Measurements from ENCODE around the gene CCDC24. TPM values are rescaled to one million over a fixed set of nuclear protein-coding genes. Genes with fewer than 3 reads are reported as not detected.
A peak's percentile ranks its signal among the peaks of the same experiment; 100 is the strongest.

The CCDC24 gene
- total RNA-seq, 1 donor from 2014 or later, result 3.3 TPM

- H4K20me1 ChIP-seq (ENCODE audit: low read depth), result no peaks in the 10 kb centered on the region
- H3K36me3 ChIP-seq, result no peaks in the 10 kb centered on the region
- no peak overlapping the region for H2AFZ ChIP-seq (replicated peaks)
- TF ChIP-seq EZH2phosphoT487 (IDR thresholded peaks at IDR 0.05) (no peak), EZH2 (IDR thresholded peaks at IDR 0.05) (no peak)
- TF ChIP-seq, protein P1, sequence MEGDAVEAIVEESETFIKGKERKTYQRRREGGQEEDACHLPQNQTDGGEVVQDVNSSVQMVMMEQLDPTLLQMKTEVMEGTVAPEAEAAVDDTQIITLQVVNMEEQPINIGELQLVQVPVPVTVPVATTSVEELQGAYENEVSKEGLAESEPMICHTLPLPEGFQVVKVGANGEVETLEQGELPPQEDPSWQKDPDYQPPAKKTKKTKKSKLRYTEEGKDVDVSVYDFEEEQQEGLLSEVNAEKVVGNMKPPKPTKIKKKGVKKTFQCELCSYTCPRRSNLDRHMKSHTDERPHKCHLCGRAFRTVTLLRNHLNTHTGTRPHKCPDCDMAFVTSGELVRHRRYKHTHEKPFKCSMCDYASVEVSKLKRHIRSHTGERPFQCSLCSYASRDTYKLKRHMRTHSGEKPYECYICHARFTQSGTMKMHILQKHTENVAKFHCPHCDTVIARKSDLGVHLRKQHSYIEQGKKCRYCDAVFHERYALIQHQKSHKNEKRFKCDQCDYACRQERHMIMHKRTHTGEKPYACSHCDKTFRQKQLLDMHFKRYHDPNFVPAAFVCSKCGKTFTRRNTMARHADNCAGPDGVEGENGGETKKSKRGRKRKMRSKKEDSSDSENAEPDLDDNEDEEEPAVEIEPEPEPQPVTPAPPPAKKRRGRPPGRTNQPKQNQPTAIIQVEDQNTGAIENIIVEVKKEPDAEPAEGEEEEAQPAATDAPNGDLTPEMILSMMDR (IDR thresholded peaks at IDR 0.05), result no peak
- H3K9me3 ChIP-seq (ENCODE audit: low read depth), result no peaks in the 10 kb centered on the region
- no peak overlapping the region for H3K27ac ChIP-seq
- no peaks in the 10 kb centered on the region for H3K27me3 ChIP-seq
- Mint-ChIP-seq H3K27me3 (ENCODE audit: insufficient read depth, low read depth) (peaks cover 5% of the 10 kb centered on the region), H3K4me3 (no peak overlapping the region), H3K9me3 (no peaks in the 10 kb centered on the region), H3K36me3 (peaks cover 10% of the 10 kb centered on the region), H3K27ac (no peak overlapping the region), H3K4me1 (peaks cover 29% of the 10 kb centered on the region)
- no peak overlapping the region for H3K4me3 ChIP-seq
- peaks cover 14% of the 10 kb centered on the region for H3K4me1 ChIP-seq
- DNase-seq (ENCODE audit: low spot score), result no peak
- H3K9ac ChIP-seq, result no peak overlapping the region
- no peak overlapping the region for H3K4me2 ChIP-seq
- peaks cover 18% of the 10 kb centered on the region for H3K79me2 ChIP-seq (ENCODE audit: low read depth)
- H3F3A ChIP-seq (ENCODE audit: low read depth), result peaks cover 24% of the 10 kb centered on the region
Measured at GRCh38 chr1:44027320-44027719, 35.9 kb downstream of the CCDC24 start.

DNA sequence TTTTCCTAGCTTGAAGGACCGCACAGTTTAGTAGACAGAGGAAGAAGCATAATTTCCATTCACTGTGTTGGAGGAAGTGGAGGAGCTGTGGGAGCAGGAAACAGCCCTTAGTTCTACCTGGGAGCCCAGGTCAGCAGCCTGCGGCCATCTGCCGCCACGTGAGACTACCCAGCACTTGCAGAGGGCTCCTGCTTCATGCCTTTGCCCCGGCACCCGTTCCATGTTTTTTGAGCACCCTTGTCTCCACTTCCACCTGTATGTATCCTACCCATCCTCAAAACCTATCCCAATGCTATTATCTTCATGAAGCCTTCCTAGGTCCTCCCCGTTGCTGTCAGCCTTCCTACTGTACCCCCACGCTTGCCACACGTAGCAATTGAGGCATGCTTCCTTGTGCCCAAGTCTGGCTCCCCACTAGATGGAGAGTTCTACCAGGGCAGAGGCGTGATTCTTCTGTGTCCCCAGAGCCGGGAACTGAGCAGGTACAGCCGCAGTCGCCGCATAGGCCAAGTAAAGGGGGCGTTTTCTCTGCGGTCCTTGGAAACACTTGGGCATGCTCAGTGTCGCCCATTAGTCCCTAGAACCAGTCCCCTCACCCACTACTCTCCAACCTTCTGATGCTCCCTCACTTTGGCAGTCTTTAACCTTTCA lies 38.0 kb downstream of the CCDC24 start:
- no peaks in the 10 kb centered on the region for H4K20me1 ChIP-seq (ENCODE audit: low read depth)
- H3K4me1 ChIP-seq, result peaks cover 19% of the 10 kb centered on the region
- peaks cover 33% of the 10 kb centered on the region for H3F3A ChIP-seq (ENCODE audit: low read depth)
- no peaks in the 10 kb centered on the region for H3K9me3 ChIP-seq (ENCODE audit: low read depth)
- no peak for DNase-seq (ENCODE audit: low spot score)
- peaks cover 18% of the 10 kb centered on the region for H3K79me2 ChIP-seq (ENCODE audit: low read depth)
- peak overlapping the region; percentile 61 for H3K27ac Mint-ChIP-seq
- no peaks in the 10 kb centered on the region for H3K27me3 ChIP-seq
- no peaks in the 10 kb centered on the region for H3K36me3 ChIP-seq
- TF ChIP-seq EZH2phosphoT487 (IDR thresholded peaks at IDR 0.05), result no peak
- TF ChIP-seq, protein P1 (IDR thresholded peaks at IDR 0.05), result no peak
- TF ChIP-seq EZH2 (IDR thresholded peaks at IDR 0.05), result no peak
- peaks cover 41% of the 10 kb centered on the region for H3K4me1 Mint-ChIP-seq
- H2AFZ ChIP-seq (replicated peaks), result peak overlapping the region; percentile 97
- H3K4me3 Mint-ChIP-seq, result peak overlapping the region; percentile 94
- H3K9ac ChIP-seq, result no peak overlapping the region
- H3K4me2 ChIP-seq, result peak overlapping the region; percentile 95
- no peak overlapping the region for H3K27ac ChIP-seq
- H3K9me3 Mint-ChIP-seq, result no peaks in the 10 kb centered on the region
- H3K27me3 Mint-ChIP-seq (ENCODE audit: insufficient read depth, low read depth), result peaks cover 5% of the 10 kb centered on the region
- peaks cover 6% of the 10 kb centered on the region for H3K36me3 Mint-ChIP-seq
- H3K4me3 ChIP-seq, result peak overlapping the region; percentile 92

DNA sequence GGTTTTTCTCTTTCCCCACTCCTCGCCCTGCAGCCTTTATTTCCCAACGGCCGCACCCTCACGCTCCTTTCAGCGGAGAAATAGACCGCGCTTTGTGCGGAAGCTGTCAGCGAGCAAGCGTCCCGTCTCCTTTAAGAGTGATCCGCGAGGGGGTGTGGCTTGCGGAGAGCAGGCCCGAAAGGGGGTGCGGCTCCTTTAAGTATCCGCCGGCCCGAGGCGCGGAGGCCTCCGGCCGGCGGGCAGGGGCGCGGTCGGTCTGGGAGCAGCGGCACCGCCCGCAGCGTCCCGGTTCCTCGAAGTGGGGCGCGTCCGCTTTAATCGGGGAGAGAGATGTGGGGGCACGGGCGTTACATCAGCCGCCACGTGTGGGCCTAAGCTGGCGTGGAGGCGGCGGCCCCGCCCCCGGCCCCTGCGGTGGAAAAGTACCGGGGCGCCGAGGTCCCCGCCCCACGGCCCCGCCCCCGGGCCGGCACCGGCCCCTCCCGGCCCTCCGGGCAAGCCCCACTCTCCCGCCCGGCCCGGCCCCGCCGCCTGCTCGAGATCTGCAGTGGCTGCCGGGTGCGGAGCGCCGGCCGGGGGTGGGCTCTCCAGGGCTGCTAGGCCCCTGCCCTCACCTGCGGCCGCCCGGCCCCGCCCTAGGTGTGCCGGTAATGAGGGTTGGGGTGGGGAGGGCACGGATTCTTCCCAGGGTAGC lies 38.7 kb downstream of the CCDC24 start:
- peaks cover 19% of the 10 kb centered on the region for H3K4me1 ChIP-seq
- no peaks in the 10 kb centered on the region for H4K20me1 ChIP-seq (ENCODE audit: low read depth)
- H3K9me3 Mint-ChIP-seq, result no peaks in the 10 kb centered on the region
- H3K27ac ChIP-seq, result peak overlapping the region; percentile 56
- peak overlapping the region; percentile 61 for H3K27ac Mint-ChIP-seq
- H3K9ac ChIP-seq, result peak overlapping the region; percentile 56
- H2AFZ ChIP-seq (replicated peaks), result peak overlapping the region; percentile 97
- no peak for TF ChIP-seq EZH2phosphoT487 (IDR thresholded peaks at IDR 0.05)
- TF ChIP-seq, protein P1 (IDR thresholded peaks at IDR 0.05), result no peak
- TF ChIP-seq EZH2 (IDR thresholded peaks at IDR 0.05), result no peak
- peaks cover 18% of the 10 kb centered on the region for H3K79me2 ChIP-seq (ENCODE audit: low read depth)
- peaks cover 3% of the 10 kb centered on the region for H3K36me3 Mint-ChIP-seq
- peaks cover 33% of the 10 kb centered on the region for H3F3A ChIP-seq (ENCODE audit: low read depth)
- peak overlapping the region; percentile 94 for H3K4me3 Mint-ChIP-seq
- peaks cover 39% of the 10 kb centered on the region for H3K4me1 Mint-ChIP-seq
- no peaks in the 10 kb centered on the region for H3K27me3 ChIP-seq
- peak; percentile 98 for DNase-seq (ENCODE audit: low spot score)
- H3K27me3 Mint-ChIP-seq (ENCODE audit: insufficient read depth, low read depth), result peaks cover 3% of the 10 kb centered on the region
- H3K4me3 ChIP-seq, result peak overlapping the region; percentile 92
- no peaks in the 10 kb centered on the region for H3K9me3 ChIP-seq (ENCODE audit: low read depth)
- peak overlapping the region; percentile 95 for H3K4me2 ChIP-seq
- H3K36me3 ChIP-seq, result no peaks in the 10 kb centered on the region
